Osteocyte (in vitro differentiated cells): Measurements from ENCODE around the gene PLEKHG4B. TPM values are rescaled to one million over a fixed set of nuclear protein-coding genes. Genes with fewer than 3 reads are reported as not detected.

Source experiments
- total RNA-seq: library from RNA; stranded (reverse); gene quantifications from 2 replicates; pipeline ENCODE4 v1.2.1, GENCODE V29; 2021

The PLEKHG4B gene
- total RNA-seq, 1 donor from 2014 or later, result 4.5 TPM

Other genes starting within 250 kb of the PLEKHG4B start
- gene LRRC14B, start 99.3 kb downstream of the PLEKHG4B start, total RNA-seq, result not detected in 2 replicates
- gene CCDC127, start 126.0 kb downstream of the PLEKHG4B start, total RNA-seq, result 9.9 and 11.1 TPM in 2 replicates
- gene SDHA, start 126.2 kb downstream of the PLEKHG4B start, total RNA-seq, result 130 and 136 TPM in 2 replicates
- 94.7 and 106 TPM in 2 replicates for gene PDCD6, start 179.5 kb downstream of the PLEKHG4B start, total RNA-seq
- gene AHRR, start 229.5 kb downstream of the PLEKHG4B start, total RNA-seq, result 54.9 and 55.8 TPM in 2 replicates